ENCODE measurements around the gene PRR22.
"Not testable (repeated sequence)": the region's sequence is repeated elsewhere in the genome, so short reads cannot be mapped to it uniquely, and the experiment has no call there.

The PRR22 gene

GRCh38 chr19:5749505-5749904 is 35.0 kb downstream of the PRR22 start:
- DNase-seq = no peak

DNA sequence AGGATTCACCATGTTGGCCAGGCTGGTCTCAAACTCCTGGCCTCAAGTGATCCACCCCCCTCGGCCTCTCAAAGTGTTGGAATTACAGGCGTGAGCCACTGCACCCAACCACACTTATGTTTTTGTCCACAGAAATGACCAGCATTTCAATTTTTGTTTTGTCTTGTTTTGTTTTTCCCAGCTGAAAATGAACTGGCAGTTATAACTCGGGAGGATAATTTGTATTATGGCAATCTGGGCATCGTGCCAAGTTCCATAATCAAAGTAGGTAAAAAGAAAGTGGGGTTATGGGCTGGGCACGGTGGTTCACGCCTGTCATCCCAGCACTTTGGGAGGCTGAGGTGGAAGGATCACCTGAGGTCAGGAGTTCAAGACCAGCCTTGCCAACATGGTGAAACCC is 35.6 kb downstream of the PRR22 start:
- not testable (repeated sequence) for DNase-seq

DNA sequence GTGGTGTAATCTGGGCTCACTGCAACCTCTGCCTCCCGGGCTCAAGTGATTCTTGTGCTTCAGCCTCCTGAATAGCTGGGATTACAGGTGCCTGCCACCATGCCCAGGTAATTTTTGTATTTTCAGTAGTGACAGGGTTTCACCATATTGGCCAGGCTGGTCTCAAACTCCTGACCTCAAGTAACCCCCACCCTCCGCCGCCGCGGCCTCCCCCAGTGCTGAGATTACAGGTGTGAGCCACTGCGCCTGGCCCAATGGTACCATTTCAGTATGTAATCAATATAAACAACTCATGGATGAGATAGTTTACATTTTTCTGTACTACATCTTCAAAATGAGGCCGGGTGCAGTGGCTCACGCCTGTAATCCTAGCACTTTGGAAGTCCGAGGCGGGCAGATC is 39.5 kb downstream of the PRR22 start:
- not testable (repeated sequence) for DNase-seq

DNA sequence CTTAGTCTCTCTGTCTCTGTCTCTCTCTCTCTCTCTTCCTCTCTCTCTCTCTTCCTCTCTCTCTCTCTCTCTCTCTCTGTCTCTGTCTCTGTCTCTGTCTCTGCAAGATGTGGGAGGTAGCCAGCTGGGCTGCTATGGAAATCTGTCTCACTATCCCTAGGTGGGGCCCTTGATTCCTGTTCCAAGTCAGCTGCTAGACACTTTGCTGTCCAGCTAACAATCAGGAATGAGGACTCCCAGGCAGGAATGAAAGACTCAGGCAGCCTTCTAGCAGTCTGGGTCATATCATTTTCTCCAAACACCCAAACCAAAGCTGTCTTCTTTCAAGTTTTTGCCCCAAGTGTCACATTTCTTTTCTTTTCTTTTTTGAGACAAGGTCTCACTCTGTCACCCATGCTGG is 40.9 kb downstream of the PRR22 start:
- DNase-seq = no peak

DNA sequence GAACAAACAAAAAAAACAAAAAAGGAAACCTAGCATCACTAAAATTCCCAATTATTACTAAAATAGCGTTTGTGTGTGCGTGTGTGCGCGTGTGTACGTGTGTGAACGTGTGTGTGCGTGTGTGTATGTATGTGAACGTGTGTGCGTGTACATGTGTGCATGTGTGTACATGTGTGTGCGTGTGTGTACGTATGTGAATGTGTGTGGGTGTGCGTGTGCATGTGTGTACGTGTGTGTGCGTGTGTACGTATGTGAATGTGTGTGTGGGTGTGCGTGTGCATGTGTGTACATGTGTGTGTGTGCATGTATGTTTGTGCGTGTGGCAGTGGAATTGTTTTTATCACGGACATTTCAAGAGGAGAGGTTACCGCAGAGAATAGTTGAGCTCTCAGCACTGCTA is 42.5 kb downstream of the PRR22 start:
- DNase-seq = no peak

DNA sequence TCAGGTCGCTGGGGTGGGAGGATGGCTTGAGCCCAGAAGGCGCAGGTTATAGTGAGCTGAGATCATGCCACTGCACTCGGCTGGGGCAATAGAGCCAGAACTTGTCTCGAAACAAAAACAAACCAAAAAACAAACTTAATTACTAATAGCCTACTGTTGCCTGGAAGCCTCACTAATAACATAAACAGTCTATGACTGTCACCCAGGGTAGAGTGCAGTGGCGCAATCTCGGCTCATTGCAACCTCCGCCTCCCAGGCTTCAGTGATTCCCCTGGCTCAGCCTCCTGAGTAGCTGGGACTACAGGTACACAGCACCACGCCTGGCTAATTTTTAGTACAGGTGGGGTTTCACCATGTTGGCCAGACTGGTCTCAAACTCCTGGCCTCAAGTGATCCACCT is 46.1 kb downstream of the PRR22 start:
- no peak for DNase-seq

GRCh38 chr19:5733172-5733571 is 51.4 kb downstream of the PRR22 start:
- DNase-seq = not testable (repeated sequence)
